ENCODE measurements around the gene DERA. TPM values are rescaled to one million over a fixed set of nuclear protein-coding genes. Genes with fewer than 3 reads are reported as not detected.

Gene DERA
- total RNA-seq, 1 experiment from 2014 or later = 67.6 TPM

DNA sequence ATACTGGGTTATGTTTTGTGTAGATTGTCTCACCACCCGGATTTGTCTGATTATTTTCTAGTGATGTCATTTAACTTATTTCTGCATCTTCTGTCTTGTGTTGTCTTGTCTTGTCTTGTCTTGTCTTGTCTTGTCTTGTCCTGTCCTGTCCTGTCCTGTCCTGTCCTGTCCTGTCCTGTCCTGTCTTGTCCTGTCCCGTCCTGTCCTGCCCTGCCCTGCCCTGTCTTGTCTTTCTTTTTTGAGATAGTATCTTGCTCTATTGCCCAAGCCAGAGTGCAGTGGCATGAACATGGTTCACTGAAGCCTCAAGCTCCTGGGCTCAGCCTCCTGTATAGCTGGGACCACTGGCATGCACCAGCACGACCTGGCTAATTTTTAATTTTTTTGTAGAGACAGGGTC is 25.6 kb downstream of the DERA start:
- H3K4me2 ChIP-seq = no peak overlapping the region
- H3K9me2 ChIP-seq (ENCODE audit: insufficient read depth) = no peaks in the 10 kb centered on the region
- no peaks in the 10 kb centered on the region for H3K9me3 ChIP-seq (ENCODE audit: insufficient read depth, low read depth)
- no peak for DNase-seq
- TF ChIP-seq CTCF (conservative IDR thresholded peaks at IDR 0.05) = no peak
- no peak for TF ChIP-seq EZH2 (IDR thresholded peaks at IDR 0.05; ENCODE audit: low read depth)
- H3K4me3 ChIP-seq = no peak overlapping the region
- H3K27ac ChIP-seq = no peak overlapping the region
- H2AFZ ChIP-seq = no peak overlapping the region
- H3K27me3 ChIP-seq (ENCODE audit: insufficient read depth, low read depth) = no peaks in the 10 kb centered on the region
- H3F3A ChIP-seq (ENCODE audit: insufficient read depth, low read depth) = no peaks in the 10 kb centered on the region
- CTCF ChIA-PET = no interaction called here
- POLR2A ChIA-PET (ENCODE audit: unreplicated experiment) = no interaction called here
- no TSS peak for BruUV-seq (replicated peaks)
- intact Hi-C loops (cut with micrococcal nuclease; ENCODE audit: unreplicated experiment) = no loop called here
- no peaks in the 10 kb centered on the region; the same call in 1 of the 2 replicates for H3K79me2 ChIP-seq (ENCODE audit: low read depth)
- H4K20me1 ChIP-seq (ENCODE audit: insufficient read depth) = no peaks in the 10 kb centered on the region
- H3K36me3 ChIP-seq (ENCODE audit: low read depth) = no peaks in the 10 kb centered on the region
- H3K4me1 ChIP-seq (replicated peaks; ENCODE audit: insufficient read depth) = no peaks in the 10 kb centered on the region

- no peaks in the 10 kb centered on the region for H3K9me3 ChIP-seq (ENCODE audit: insufficient read depth, low read depth)
- no peaks in the 10 kb centered on the region for H4K20me1 ChIP-seq (ENCODE audit: insufficient read depth)
- no peaks in the 10 kb centered on the region; the same call in 1 of the 2 replicates for H3K79me2 ChIP-seq (ENCODE audit: low read depth)
- H3K9me2 ChIP-seq (ENCODE audit: insufficient read depth) = no peaks in the 10 kb centered on the region
- no peak overlapping the region for H2AFZ ChIP-seq
- no peak for DNase-seq
- TF ChIP-seq CTCF (conservative IDR thresholded peaks at IDR 0.05) (no peak), EZH2 (IDR thresholded peaks at IDR 0.05; ENCODE audit: low read depth) (no peak)
- ChIA-PET CTCF (no interaction called here), POLR2A (ENCODE audit: unreplicated experiment) (no interaction called here)
- no peaks in the 10 kb centered on the region for H3K36me3 ChIP-seq (ENCODE audit: low read depth)
- H3K4me2 ChIP-seq = no peak overlapping the region
- intact Hi-C loops (cut with micrococcal nuclease; ENCODE audit: unreplicated experiment) = no loop called here
- BruUV-seq (replicated peaks) = no TSS peak
- no peaks in the 10 kb centered on the region for H3K4me1 ChIP-seq (replicated peaks; ENCODE audit: insufficient read depth)
- H3K4me3 ChIP-seq = no peak overlapping the region
- no peak overlapping the region for H3K27ac ChIP-seq
- no peaks in the 10 kb centered on the region for H3F3A ChIP-seq (ENCODE audit: insufficient read depth, low read depth)
- H3K27me3 ChIP-seq (ENCODE audit: insufficient read depth, low read depth) = no peaks in the 10 kb centered on the region
Observed at GRCh38 chr12:15937902-15938301, 26.8 kb downstream of the DERA start.

DNA sequence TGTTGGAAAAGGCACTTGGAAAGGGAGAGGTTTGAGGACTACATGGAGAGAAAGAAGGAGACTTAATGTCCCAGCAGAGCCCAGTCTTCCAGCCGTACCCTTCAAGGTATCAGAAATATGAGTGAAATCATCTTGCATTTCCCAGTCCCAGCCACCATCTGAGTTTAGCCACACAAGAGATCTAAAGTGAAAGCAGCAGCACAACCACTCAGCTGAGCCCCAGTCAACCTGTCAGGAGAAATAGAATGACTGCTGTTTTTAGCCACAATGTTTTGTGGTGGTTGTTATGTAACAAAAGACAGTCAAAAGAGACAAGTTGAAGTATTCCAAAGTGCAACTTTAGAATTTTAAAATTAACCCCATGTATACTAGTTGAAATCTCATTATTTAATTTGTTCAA is 28.0 kb downstream of the DERA start:
- Histone ChIP-seq H3K4me3 (no peak overlapping the region), H4K20me1 (ENCODE audit: insufficient read depth) (no peaks in the 10 kb centered on the region), H3K4me2 (no peak overlapping the region), H3K36me3 (ENCODE audit: low read depth) (no peaks in the 10 kb centered on the region), H2AFZ (no peak overlapping the region), H3K79me2 (ENCODE audit: low read depth) (no peaks in the 10 kb centered on the region; the same call in 1 of the 2 replicates), H3K9me3 (ENCODE audit: insufficient read depth, low read depth) (no peaks in the 10 kb centered on the region), H3K9me2 (ENCODE audit: insufficient read depth) (no peaks in the 10 kb centered on the region), H3K4me1 (replicated peaks; ENCODE audit: insufficient read depth) (no peaks in the 10 kb centered on the region), H3K27ac (no peak overlapping the region), H3K27me3 (ENCODE audit: insufficient read depth, low read depth) (no peaks in the 10 kb centered on the region), H3F3A (ENCODE audit: insufficient read depth, low read depth) (no peaks in the 10 kb centered on the region)
- CTCF ChIA-PET = no interaction called here
- BruUV-seq (replicated peaks) = no TSS peak
- TF ChIP-seq CTCF (conservative IDR thresholded peaks at IDR 0.05) (no peak), EZH2 (IDR thresholded peaks at IDR 0.05; ENCODE audit: low read depth) (no peak)
- intact Hi-C loops (cut with micrococcal nuclease; ENCODE audit: unreplicated experiment) = no loop called here
- POLR2A ChIA-PET (ENCODE audit: unreplicated experiment) = no interaction called here
- no peak for DNase-seq
